ENCODE data around the gene CCL19.
A peak's percentile ranks its signal among the peaks of the same experiment; 100 is the strongest.

CCL19 gene

GRCh38 chr9:34709196-34709978 is 18.3 kb upstream of the CCL19 start:
- H3K9ac ChIP-seq (ENCODE audit: low read depth, low read length) = no peak overlapping the region
- no peaks in the 10 kb centered on the region for H3K36me3 ChIP-seq (ENCODE audit: insufficient read depth, low read length)
- H3K9me3 ChIP-seq (ENCODE audit: insufficient read depth, low read length, severe bottlenecking) = no peaks in the 10 kb centered on the region
- H3K27me3 ChIP-seq (ENCODE audit: insufficient read depth, low read length, poor library complexity) = peaks cover 14% of the 10 kb centered on the region
- H3K79me2 ChIP-seq (ENCODE audit: insufficient read depth, low read length) = no peaks in the 10 kb centered on the region
- DNase-seq (no peak), ATAC-seq (ENCODE audit: insufficient read depth, low read depth) (no peak)
- no peak overlapping the region for H3K4me3 ChIP-seq (ENCODE audit: low read depth in 1 of 2, low read length in 2 of 2)
- H3K27ac ChIP-seq (ENCODE audit: low read length) = no peak overlapping the region
- no peak overlapping the region for H2AFZ ChIP-seq (ENCODE audit: low read depth, low read length)
- H3K4me2 ChIP-seq (ENCODE audit: insufficient read depth, low read length) = no peak overlapping the region
- no peaks in the 10 kb centered on the region for H4K20me1 ChIP-seq (ENCODE audit: insufficient read depth, low read length)
- no peak for TF ChIP-seq EZH2 (IDR thresholded peaks at IDR 0.05; ENCODE audit: borderline replicate concordance, low read depth, low read length, severe bottlenecking)
- TF ChIP-seq CTCF (IDR thresholded peaks at IDR 0.05; ENCODE audit: borderline replicate concordance, extremely low read depth, low read length, poor library complexity, severe bottlenecking) = no peak
- no peaks in the 10 kb centered on the region for H3K4me1 ChIP-seq (ENCODE audit: insufficient read depth, low read length)

- Histone ChIP-seq H3K9me3 (ENCODE audit: insufficient read depth, low read length, severe bottlenecking) (no peaks in the 10 kb centered on the region), H3K36me3 (ENCODE audit: insufficient read depth, low read length) (no peaks in the 10 kb centered on the region), H3K9ac (ENCODE audit: low read depth, low read length) (no peak overlapping the region), H3K4me3 (ENCODE audit: low read depth in 1 of 2, low read length in 2 of 2) (no peak overlapping the region), H3K79me2 (ENCODE audit: insufficient read depth, low read length) (no peaks in the 10 kb centered on the region), H2AFZ (ENCODE audit: low read depth, low read length) (no peak overlapping the region), H3K27ac (ENCODE audit: low read length) (no peak overlapping the region), H3K27me3 (ENCODE audit: insufficient read depth, low read length, poor library complexity) (peaks cover 4% of the 10 kb centered on the region), H3K4me2 (ENCODE audit: insufficient read depth, low read length) (no peak overlapping the region), H4K20me1 (ENCODE audit: insufficient read depth, low read length) (no peaks in the 10 kb centered on the region), H3K4me1 (ENCODE audit: insufficient read depth, low read length) (no peaks in the 10 kb centered on the region)
- ATAC-seq (ENCODE audit: insufficient read depth, low read depth) (no peak), DNase-seq (no peak)
- TF ChIP-seq EZH2 (IDR thresholded peaks at IDR 0.05; ENCODE audit: borderline replicate concordance, low read depth, low read length, severe bottlenecking) (no peak), CTCF (IDR thresholded peaks at IDR 0.05; ENCODE audit: borderline replicate concordance, extremely low read depth, low read length, poor library complexity, severe bottlenecking) (no peak)
Observed at GRCh38 chr9:34707130-34707529, 16.1 kb upstream of the CCL19 start.

- Histone ChIP-seq H3K4me3 (ENCODE audit: low read depth in 1 of 2, low read length in 2 of 2) (no peak overlapping the region), H3K4me1 (ENCODE audit: insufficient read depth, low read length) (no peaks in the 10 kb centered on the region), H3K4me2 (ENCODE audit: insufficient read depth, low read length) (no peak overlapping the region), H2AFZ (ENCODE audit: low read depth, low read length) (no peak overlapping the region), H3K9ac (ENCODE audit: low read depth, low read length) (no peak overlapping the region), H3K79me2 (ENCODE audit: insufficient read depth, low read length) (no peaks in the 10 kb centered on the region), H3K36me3 (ENCODE audit: insufficient read depth, low read length) (no peaks in the 10 kb centered on the region), H4K20me1 (ENCODE audit: insufficient read depth, low read length) (no peaks in the 10 kb centered on the region), H3K27ac (ENCODE audit: low read length) (no peak overlapping the region), H3K27me3 (ENCODE audit: insufficient read depth, low read length, poor library complexity) (peaks cover 4% of the 10 kb centered on the region), H3K9me3 (ENCODE audit: insufficient read depth, low read length, severe bottlenecking) (no peaks in the 10 kb centered on the region)
- TF ChIP-seq EZH2 (IDR thresholded peaks at IDR 0.05; ENCODE audit: borderline replicate concordance, low read depth, low read length, severe bottlenecking) = no peak
- TF ChIP-seq CTCF (IDR thresholded peaks at IDR 0.05; ENCODE audit: borderline replicate concordance, extremely low read depth, low read length, poor library complexity, severe bottlenecking) = peak; percentile 91
- peak; percentile 65 for DNase-seq
- peak; percentile 89 for ATAC-seq (ENCODE audit: insufficient read depth, low read depth)
Observed at GRCh38 chr9:34701769-34702736, 11.0 kb upstream of the CCL19 start.
